NCI-H1436 (cell line): ENCODE data around the gene EPN2.
A peak's percentile ranks its signal among the peaks of the same experiment; 100 is the strongest.

Experiments
- DNase-seq: peaks from one replicate; lab custom pipeline; 2025; lab: John Stamatoyannopoulos, UW

The EPN2 gene

GRCh38 chr17:19331134-19331533 is 94.0 kb downstream of the EPN2 start:
- DNase-seq: no peak

- DNase-seq: no peak
Observed at GRCh38 chr17:19331543-19332245, 94.5 kb downstream of the EPN2 start.

GRCh38 chr17:19332371-19333131 is 95.4 kb downstream of the EPN2 start:
- DNase-seq: no peak

- no peak for DNase-seq
Observed at GRCh38 chr17:19333132-19333440, 95.9 kb downstream of the EPN2 start.

- DNase-seq: no peak
Observed at GRCh38 chr17:19333736-19334290, 96.6 kb downstream of the EPN2 start.

- no peak for DNase-seq
Observed at GRCh38 chr17:19334331-19334730, 97.2 kb downstream of the EPN2 start.

GRCh38 chr17:19335951-19336631 is 98.9 kb downstream of the EPN2 start:
- no peak for DNase-seq

- DNase-seq: no peak
Observed at GRCh38 chr17:19336938-19337711, 100.0 kb downstream of the EPN2 start.

GRCh38 chr17:19337712-19338023 is 100.5 kb downstream of the EPN2 start:
- DNase-seq: no peak

- peak; percentile 27 for DNase-seq
Observed at GRCh38 chr17:19338031-19338990, 101.1 kb downstream of the EPN2 start.

- no peak for DNase-seq
Observed at GRCh38 chr17:19339341-19339815, 102.2 kb downstream of the EPN2 start.

- DNase-seq: no peak
Observed at GRCh38 chr17:19341211-19341631, 104.1 kb downstream of the EPN2 start.

GRCh38 chr17:19341641-19342610 is 104.8 kb downstream of the EPN2 start:
- DNase-seq: no peak

- no peak for DNase-seq
Observed at GRCh38 chr17:19342611-19343255, 105.6 kb downstream of the EPN2 start.

GRCh38 chr17:19343256-19343630 is 106.1 kb downstream of the EPN2 start:
- DNase-seq: no peak

GRCh38 chr17:19343671-19344151 is 106.5 kb downstream of the EPN2 start:
- no peak for DNase-seq

- no peak for DNase-seq
Observed at GRCh38 chr17:19344311-19345066, 107.3 kb downstream of the EPN2 start.

- DNase-seq: no peak
Observed at GRCh38 chr17:19345067-19345460, 107.9 kb downstream of the EPN2 start.
